ENCODE results near the gene RBM45.

The RBM45 gene

GRCh38 chr2:178159966-178160365 is 47.7 kb downstream of the RBM45 start:
- no peak for DNase-seq (ENCODE audit: low read depth)

- no peak for DNase-seq (ENCODE audit: low read depth)
These were observed 48.4 kb downstream of the RBM45 start for GRCh38 chr2:178160601-178161000.

DNA sequence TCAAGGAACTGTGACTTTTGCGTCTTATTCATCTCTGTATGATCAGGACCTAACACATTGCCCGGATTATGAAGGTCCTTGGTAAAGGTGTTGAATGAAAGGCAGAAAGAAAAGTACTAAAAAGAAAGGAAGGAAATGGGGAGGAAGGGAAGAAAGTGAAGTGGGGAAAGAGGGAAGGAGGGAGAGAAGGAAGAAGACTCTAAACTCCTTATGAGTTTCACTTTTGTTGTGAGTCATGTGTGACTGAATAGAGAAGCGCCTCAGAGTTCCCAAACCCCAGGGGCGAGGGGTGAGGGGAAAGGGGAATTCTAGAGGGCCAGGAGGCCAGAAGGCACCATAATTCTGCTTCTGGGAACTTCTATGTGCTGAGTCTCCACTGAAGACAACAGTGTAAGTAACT is 51.2 kb downstream of the RBM45 start:
- peak; percentile 59 for DNase-seq (ENCODE audit: low read depth)

- no peak for DNase-seq (ENCODE audit: low read depth)
These were observed 51.7 kb downstream of the RBM45 start for GRCh38 chr2:178163911-178164310.

DNA sequence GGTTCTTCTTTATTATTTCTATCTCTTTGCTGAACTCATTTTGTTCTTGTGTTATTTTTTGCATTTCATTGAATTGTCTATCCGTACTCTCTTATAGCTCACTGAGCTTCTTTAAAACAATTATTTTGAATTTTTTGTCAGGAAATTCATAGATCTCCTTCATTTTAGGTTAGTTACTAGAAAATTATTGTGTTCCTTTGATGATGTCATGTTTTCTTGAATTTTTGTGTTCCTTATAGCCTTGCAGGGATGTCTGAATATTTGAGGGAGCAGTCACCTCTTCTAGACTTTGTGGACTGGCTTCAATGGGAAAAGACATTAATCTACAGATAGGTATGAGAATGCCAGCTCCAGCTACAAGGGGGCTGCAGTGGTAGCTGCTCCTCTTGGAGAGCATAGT is 61.4 kb downstream of the RBM45 start:
- DNase-seq (ENCODE audit: low read depth) = no peak

GRCh38 chr2:178177066-178177679 is 64.9 kb downstream of the RBM45 start:
- DNase-seq (ENCODE audit: low read depth) = peak; percentile 80

Data from ELR (cell line).